Spinal cord (tissue), 10 donors: Measurements from ENCODE around the gene GART. TPM values are rescaled to one million over a fixed set of nuclear protein-coding genes. Genes with fewer than 3 reads are reported as not detected.

Source experiments
- DNase-seq, 6 donors: peaks; one replicate each; pipeline versions ENCODE4 v3.0.0 to v3.0.0-alpha.2; 2013 to 2015; ENCODE audit warnings: low spot score in 6 of 6, low read depth in 4 of 6
- H3K27ac ChIP-seq: one replicate; pipeline ENCODE4 v1.5.1; 2013; ENCODE audit warnings: low read depth, low read length, control low read depth
- H3K27me3 ChIP-seq: one replicate; pipeline ENCODE4 v1.6.1; 2013; ENCODE audit warnings: low read length; ENCODE audit not compliant: control insufficient read depth, insufficient read depth
- H3K36me3 ChIP-seq: one replicate; pipeline ENCODE4 v1.6.1; 2013; ENCODE audit warnings: low read length; ENCODE audit not compliant: control insufficient read depth, insufficient read depth
- H3K4me1 ChIP-seq: one replicate; pipeline ENCODE4 v1.6.1; 2013; ENCODE audit warnings: low read length; ENCODE audit not compliant: control insufficient read depth, insufficient read depth
- H3K4me3 ChIP-seq: one replicate; pipeline ENCODE4 v1.5.1; 2013; ENCODE audit warnings: low read depth, low read length, control low read depth
- H3K9me3 ChIP-seq: one replicate; pipeline ENCODE4 v1.6.1; 2013; ENCODE audit warnings: low read length; ENCODE audit not compliant: control insufficient read depth, insufficient read depth
- WGBS: methylation state at CpG from one replicate; pipeline ENCODE4 v1.1.5; 2013; ENCODE audit warnings: missing lambda C conversion rate; ENCODE audit not compliant: insufficient coverage; 5-methylcytosine and 5-hydroxymethylcytosine counted together
- polyA plus RNA-seq, 2 donors: library from polyadenylated mRNA; unstranded; fragments of 120-200 nt; gene quantifications; one replicate each; pipeline ENCODE4 v1.2.1, GENCODE V29; 2013; ENCODE audit not compliant: insufficient read length in 2 of 2
- total RNA-seq, 2 donors: library from RNA; depleted of rRNA in 1 of 2; stranded (reverse); fragments of 120-200 nt in 1 of 2; fragments of >200 nt in 1 of 2; gene quantifications; one replicate each; pipeline versions ENCODE4 v1.2.3 to v1.2.4, GENCODE V29; 2013 to 2014
- donor health status: healthy.

GART gene
- total and polyA plus RNA-seq, 4 donors, result 54.3 to 80.7 (median 65.8) TPM

GRCh38 chr21:33495743-33496142 is 46.2 kb downstream of the GART start:
- Histone ChIP-seq H3K4me1 (peaks cover 4% of the 10 kb centered on the region), H3K4me3 (no peak overlapping the region), H3K36me3 (no peaks in the 10 kb centered on the region), H3K27ac (no peak overlapping the region), H3K9me3 (no peaks in the 10 kb centered on the region), H3K27me3 (no peaks in the 10 kb centered on the region)
- WGBS, result 53% methylated on average over 4 of the region's 4 CpGs
- DNase-seq, result no peak

- Histone ChIP-seq H3K27me3 (no peaks in the 10 kb centered on the region), H3K27ac (no peak overlapping the region), H3K4me3 (no peak overlapping the region), H3K9me3 (no peaks in the 10 kb centered on the region), H3K4me1 (peaks cover 4% of the 10 kb centered on the region), H3K36me3 (no peaks in the 10 kb centered on the region)
- no peak for DNase-seq
- no CpG with 5 or more reads among the region's 3 CpGs for WGBS
Measured at GRCh38 chr21:33493756-33494155, 48.2 kb downstream of the GART start.

- Histone ChIP-seq H3K9me3 (no peaks in the 10 kb centered on the region), H3K4me3 (no peak overlapping the region), H3K27me3 (no peaks in the 10 kb centered on the region), H3K27ac (no peak overlapping the region), H3K4me1 (peaks cover 4% of the 10 kb centered on the region), H3K36me3 (no peaks in the 10 kb centered on the region)
- no peak for DNase-seq
- no CpG with 5 or more reads among the region's 2 CpGs for WGBS
Measured at GRCh38 chr21:33492571-33492970, 49.3 kb downstream of the GART start.

GRCh38 chr21:33491373-33492102 is 50.4 kb downstream of the GART start, which contains the start of gene DNAJC28:
TSS of gene DNAJC28 (minus strand) at chr21:33491716. CDS start at chr21:33489393, 2,323 bp downstream.
- Histone ChIP-seq H3K27ac (peak within 1 kb of the TSS; percentile 80), H3K36me3 (no peaks in the 10 kb centered on the region), H3K4me1 (peaks cover 4% of the 10 kb centered on the region), H3K4me3 (peak within 1 kb of the TSS; percentile 80), H3K27me3 (no peaks in the 10 kb centered on the region), H3K9me3 (no peaks in the 10 kb centered on the region)
- peak; percentile 93 to 99 (median 96) for DNase-seq
- 0% methylated on average over 52 of the region's 52 CpGs for WGBS

GRCh38 chr21:33490991-33491372 is 50.9 kb downstream of the GART start:
- WGBS, result 7% methylated on average over 9 of the region's 12 CpGs
- Histone ChIP-seq H3K9me3 (no peaks in the 10 kb centered on the region), H3K4me1 (peaks cover 4% of the 10 kb centered on the region), H3K4me3 (peak overlapping the region; percentile 80), H3K27ac (peak overlapping the region; percentile 80), H3K36me3 (no peaks in the 10 kb centered on the region), H3K27me3 (no peaks in the 10 kb centered on the region)
- peak in 2 of 6 donors; percentile 8 to 46 for DNase-seq

- peaks cover 4% of the 10 kb centered on the region for H3K4me1 ChIP-seq
- H3K27ac ChIP-seq, result no peak overlapping the region
- WGBS, result no CpG with 5 or more reads among the region's 4 CpGs
- no peak for DNase-seq
- no peaks in the 10 kb centered on the region for H3K9me3 ChIP-seq
- H3K4me3 ChIP-seq, result no peak overlapping the region
- H3K36me3 ChIP-seq, result no peaks in the 10 kb centered on the region
- no peaks in the 10 kb centered on the region for H3K27me3 ChIP-seq
Measured at GRCh38 chr21:33488936-33489335, 53.0 kb downstream of the GART start.

- Histone ChIP-seq H3K36me3 (no peaks in the 10 kb centered on the region), H3K27ac (no peak overlapping the region), H3K27me3 (no peaks in the 10 kb centered on the region), H3K9me3 (no peaks in the 10 kb centered on the region), H3K4me3 (no peak overlapping the region), H3K4me1 (peaks cover 4% of the 10 kb centered on the region)
- no peak for DNase-seq
- 100% methylated on average over 1 of the region's 5 CpGs for WGBS
Measured at GRCh38 chr21:33487996-33488395, 53.9 kb downstream of the GART start.

- no peaks in the 10 kb centered on the region for H3K36me3 ChIP-seq
- H3K4me3 ChIP-seq, result no peak overlapping the region
- H3K4me1 ChIP-seq, result peaks cover 11% of the 10 kb centered on the region
- H3K27me3 ChIP-seq, result no peaks in the 10 kb centered on the region
- no peak for DNase-seq
- H3K9me3 ChIP-seq, result no peaks in the 10 kb centered on the region
- 90% methylated on average over 8 of the region's 9 CpGs for WGBS
- H3K27ac ChIP-seq, result no peak overlapping the region
Measured at GRCh38 chr21:33481314-33481943, 60.5 kb downstream of the GART start.

- H3K9me3 ChIP-seq, result no peaks in the 10 kb centered on the region
- H3K4me1 ChIP-seq, result peaks cover 11% of the 10 kb centered on the region
- peak overlapping the region; percentile 68 for H3K4me3 ChIP-seq
- H3K27ac ChIP-seq, result peak overlapping the region; percentile 85
- H3K36me3 ChIP-seq, result no peaks in the 10 kb centered on the region
- no peaks in the 10 kb centered on the region for H3K27me3 ChIP-seq
- no peak for DNase-seq
- WGBS, result 32% methylated on average over 11 of the region's 17 CpGs
Measured at GRCh38 chr21:33480481-33481103, 61.3 kb downstream of the GART start.
